Activated CD8-positive, alpha-beta memory T cell treated with anti-CD3 and anti-CD28 coated beads for 1 hour (primary cell): ENCODE data around the gene NTM.

Experiments
- DNase-seq, 2 donors: peaks; one replicate each; pipeline ENCODE4 v3.0.0-alpha.2; 2020; ENCODE audit warnings: low read depth in 1 of 2; ENCODE audit errors: extremely low read depth in 1 of 2

NTM gene

GRCh38 chr11:132147464-132147863, 777.0 kb downstream of the NTM start:
- no peak for DNase-seq

- no peak for DNase-seq
These were observed 784.4 kb downstream of the NTM start for GRCh38 chr11:132154781-132155180.

GRCh38 chr11:132158091-132158490, 787.7 kb downstream of the NTM start:
- DNase-seq, result no peak

GRCh38 chr11:132158696-132159095, 788.3 kb downstream of the NTM start:
- DNase-seq, result no peak

- no peak for DNase-seq
These were observed 791.1 kb downstream of the NTM start for GRCh38 chr11:132161403-132162078.

GRCh38 chr11:132168344-132168981, 798.0 kb downstream of the NTM start:
- DNase-seq, result no peak

GRCh38 chr11:132171031-132171430, 800.6 kb downstream of the NTM start:
- DNase-seq, result no peak

GRCh38 chr11:132174362-132175255, 804.2 kb downstream of the NTM start:
- DNase-seq, result no peak

- no peak for DNase-seq
These were observed 806.7 kb downstream of the NTM start for GRCh38 chr11:132177106-132177505.

GRCh38 chr11:132184079-132184478, 813.7 kb downstream of the NTM start:
- no peak for DNase-seq

GRCh38 chr11:132185726-132186592, 815.5 kb downstream of the NTM start:
- no peak for DNase-seq

- no peak for DNase-seq
These were observed 816.3 kb downstream of the NTM start for GRCh38 chr11:132186699-132187098.

- DNase-seq, result no peak
These were observed 817.0 kb downstream of the NTM start for GRCh38 chr11:132187386-132187785.

GRCh38 chr11:132187814-132188213, 817.4 kb downstream of the NTM start:
- no peak for DNase-seq

GRCh38 chr11:132196928-132197327, 826.5 kb downstream of the NTM start:
- DNase-seq, result no peak

- DNase-seq, result no peak
These were observed 830.0 kb downstream of the NTM start for GRCh38 chr11:132200353-132200936.

GRCh38 chr11:132202621-132203020, 832.2 kb downstream of the NTM start:
- no peak for DNase-seq

- DNase-seq, result no peak
These were observed 834.6 kb downstream of the NTM start for GRCh38 chr11:132205006-132205405.

GRCh38 chr11:132205496-132205895, 835.1 kb downstream of the NTM start:
- DNase-seq, result no peak

GRCh38 chr11:132206993-132207392, 836.6 kb downstream of the NTM start:
- DNase-seq, result no peak
